ENCODE results near the gene CYB5A. TPM values are rescaled to one million over a fixed set of nuclear protein-coding genes. Genes with fewer than 3 reads are reported as not detected.

Gene CYB5A
- total RNA-seq, 4 donors from 2014 or later = 21.4 to 29.4 (median 23.4) TPM

- Histone ChIP-seq H3K4me1 (no peaks in the 10 kb centered on the region), H3K27ac (no peak overlapping the region), H3K36me3 (no peaks in the 10 kb centered on the region), H3K9me3 (no peaks in the 10 kb centered on the region), H3K27me3 (no peaks in the 10 kb centered on the region), H3K4me3 (no peak overlapping the region)
- in situ Hi-C loops (cut with MboI; ENCODE audit: low sequenced_read_pairs in 4 of 4) = no loop called here
- TF ChIP-seq POLR2A (IDR thresholded peaks at IDR 0.05) (no peak), CTCF (IDR thresholded peaks at IDR 0.05 in 4 of 5, conservative IDR thresholded peaks at IDR 0.05 in 1 of 5) (no peak)
- no peak for ATAC-seq
- no peak for DNase-seq
- intact Hi-C loops (cut with DNase I; ENCODE audit: low total_unique reads) = no loop called here
These were observed 62.8 kb downstream of the CYB5A start for GRCh38 chr18:74229005-74229404.

- in situ Hi-C loops (cut with MboI; ENCODE audit: low sequenced_read_pairs in 4 of 4) = no loop called here
- TF ChIP-seq POLR2A (IDR thresholded peaks at IDR 0.05) (no peak), CTCF (IDR thresholded peaks at IDR 0.05 in 4 of 5, conservative IDR thresholded peaks at IDR 0.05 in 1 of 5) (no peak)
- intact Hi-C loops (cut with DNase I; ENCODE audit: low total_unique reads) = no loop called here
These were observed 63.5 kb downstream of the CYB5A start for GRCh38 chr18:74228312-74228711.

GRCh38 chr18:74226666-74227065 lies 65.1 kb downstream of the CYB5A start:
- no peak overlapping the region for H3K27ac ChIP-seq
- TF ChIP-seq POLR2A (IDR thresholded peaks at IDR 0.05) (no peak), CTCF (IDR thresholded peaks at IDR 0.05 in 4 of 5, conservative IDR thresholded peaks at IDR 0.05 in 1 of 5) (no peak)
- no peaks in the 10 kb centered on the region for H3K27me3 ChIP-seq
- ATAC-seq (no peak), DNase-seq (no peak)
- no peak overlapping the region for H3K4me3 ChIP-seq
- H3K4me1 ChIP-seq = no peaks in the 10 kb centered on the region
- H3K36me3 ChIP-seq = no peaks in the 10 kb centered on the region
- intact Hi-C loops (cut with DNase I; ENCODE audit: low total_unique reads) (no loop called here), in situ Hi-C loops (cut with MboI; ENCODE audit: low sequenced_read_pairs in 4 of 4) (no loop called here)
- no peaks in the 10 kb centered on the region for H3K9me3 ChIP-seq

More at GRCh38 chr18:74228312-74228711, 63.5 kb downstream of the CYB5A start:
- no peaks in the 10 kb centered on the region for H3K9me3 ChIP-seq
- ATAC-seq (no peak), DNase-seq (no peak)
- H3K27me3 ChIP-seq = no peaks in the 10 kb centered on the region
- H3K27ac ChIP-seq = no peak overlapping the region
- no peak overlapping the region for H3K4me3 ChIP-seq
- H3K36me3 ChIP-seq = no peaks in the 10 kb centered on the region
- no peaks in the 10 kb centered on the region for H3K4me1 ChIP-seq

GRCh38 chr18:74226156-74226555 lies 65.6 kb downstream of the CYB5A start:
- in situ Hi-C loops (cut with MboI; ENCODE audit: low sequenced_read_pairs in 4 of 4) (no loop called here), intact Hi-C loops (cut with DNase I; ENCODE audit: low total_unique reads) (no loop called here)
- no peak for TF ChIP-seq POLR2A (IDR thresholded peaks at IDR 0.05)
- no peak for TF ChIP-seq CTCF (IDR thresholded peaks at IDR 0.05 in 4 of 5, conservative IDR thresholded peaks at IDR 0.05 in 1 of 5)
- H3K9me3 ChIP-seq = no peaks in the 10 kb centered on the region
- ATAC-seq (no peak), DNase-seq (no peak)
- no peaks in the 10 kb centered on the region for H3K4me1 ChIP-seq
- H3K4me3 ChIP-seq = no peak overlapping the region
- no peaks in the 10 kb centered on the region for H3K27me3 ChIP-seq
- H3K27ac ChIP-seq = no peak overlapping the region
- H3K36me3 ChIP-seq = no peaks in the 10 kb centered on the region

GRCh38 chr18:74225193-74225840 lies 66.4 kb downstream of the CYB5A start:
- H3K4me3 ChIP-seq = no peak overlapping the region
- no peaks in the 10 kb centered on the region for H3K27me3 ChIP-seq
- in situ Hi-C loops (cut with MboI; ENCODE audit: low sequenced_read_pairs in 4 of 4) = no loop called here
- ATAC-seq = no peak
- H3K9me3 ChIP-seq = no peaks in the 10 kb centered on the region
- H3K36me3 ChIP-seq = no peaks in the 10 kb centered on the region
- H3K4me1 ChIP-seq = no peaks in the 10 kb centered on the region
- no peak overlapping the region for H3K27ac ChIP-seq
- DNase-seq = no peak
- TF ChIP-seq POLR2A (IDR thresholded peaks at IDR 0.05) (no peak), CTCF (IDR thresholded peaks at IDR 0.05 in 4 of 5, conservative IDR thresholded peaks at IDR 0.05 in 1 of 5) (no peak)
- intact Hi-C loops (cut with DNase I; ENCODE audit: low total_unique reads) = no loop called here

All from gastrocnemius medialis (tissue), 4 donors.